Erythroblast (primary cell): ENCODE results near the gene SF3B3.
"Not testable (repeated sequence)": the region's sequence is repeated elsewhere in the genome, so short reads cannot be mapped to it uniquely, and the experiment has no call there.

Source experiments
- DNase-seq, 2 experiments: peaks; one replicate each; lab custom pipeline; 2025; lab: John Stamatoyannopoulos, UW
- GATA1 ChIP-seq: IDR thresholded peaks from 2 replicates; pipeline ENCODE4 v1.6.1; 2011; ENCODE audit warnings: low read depth, mild to moderate bottlenecking, control low read depth, low read length, moderate library complexity
- POLR2A ChIP-seq: IDR thresholded peaks from 2 replicates; pipeline ENCODE4 v1.6.1; 2011; ENCODE audit warnings: mild to moderate bottlenecking, low read length

The SF3B3 gene

GRCh38 chr16:70579648-70580630, 56.3 kb downstream of the SF3B3 start:
- peak; percentile 20 to 29 for DNase-seq

GRCh38 chr16:70582280-70582978, 58.8 kb downstream of the SF3B3 start:
- DNase-seq = peak; percentile 36 to 44
- TF ChIP-seq GATA1 = no peak
- no peak for TF ChIP-seq POLR2A

More at GRCh38 chr16:70579648-70580630, 56.3 kb downstream of the SF3B3 start:
- TF ChIP-seq POLR2A (no peak), GATA1 (no peak)

GRCh38 chr16:70586731-70587130, 63.1 kb downstream of the SF3B3 start:
- no peak for TF ChIP-seq POLR2A
- no peak for TF ChIP-seq GATA1
- DNase-seq = no peak

GRCh38 chr16:70588565-70588964, 64.9 kb downstream of the SF3B3 start:
- TF ChIP-seq POLR2A = no peak
- TF ChIP-seq GATA1 = no peak
- DNase-seq = no peak

- not testable (repeated sequence) for DNase-seq
Measured at GRCh38 chr16:70589416-70589815, 65.8 kb downstream of the SF3B3 start.

GRCh38 chr16:70589998-70590471, 66.4 kb downstream of the SF3B3 start:
- no peak for TF ChIP-seq GATA1
- TF ChIP-seq POLR2A = no peak
- DNase-seq = no peak

GRCh38 chr16:70590722-70591415, 67.3 kb downstream of the SF3B3 start:
- no peak for TF ChIP-seq POLR2A
- TF ChIP-seq GATA1 = no peak
- no peak for DNase-seq

GRCh38 chr16:70591615-70592014, 68.0 kb downstream of the SF3B3 start:
- DNase-seq = no peak
- TF ChIP-seq POLR2A = no peak
- no peak for TF ChIP-seq GATA1

- DNase-seq = no peak
- TF ChIP-seq POLR2A (no peak), GATA1 (no peak)
Measured at GRCh38 chr16:70592106-70592571, 68.5 kb downstream of the SF3B3 start.

- DNase-seq = no peak
- TF ChIP-seq POLR2A = no peak
- no peak for TF ChIP-seq GATA1
Measured at GRCh38 chr16:70593544-70593943, 69.9 kb downstream of the SF3B3 start.

- no peak for DNase-seq
- TF ChIP-seq POLR2A = no peak
- TF ChIP-seq GATA1 = no peak
Measured at GRCh38 chr16:70594569-70594968, 71.0 kb downstream of the SF3B3 start.

- TF ChIP-seq GATA1 (no peak), POLR2A (no peak)
- DNase-seq = no peak
Measured at GRCh38 chr16:70597135-70597835, 73.7 kb downstream of the SF3B3 start.
